ENCODE measurements around the gene TJP1. TPM values are rescaled to one million over a fixed set of nuclear protein-coding genes. Genes with fewer than 3 reads are reported as not detected.
A peak's percentile ranks its signal among the peaks of the same experiment; 100 is the strongest.
"Not testable (repeated sequence)": the region's sequence is repeated elsewhere in the genome, so short reads cannot be mapped to it uniquely, and the experiment has no call there.

Gene TJP1
- total RNA-seq, 1 experiment from 2014 or later: 49.1 TPM

- DNase-seq: no peak
- H3K27me3 ChIP-seq: no peaks in the 10 kb centered on the region
- no peaks in the 10 kb centered on the region; the same call in none of the 2 replicates for H3K9me3 ChIP-seq
- H3K36me3 ChIP-seq: peaks cover 8% of the 10 kb centered on the region
- H3K4me3 ChIP-seq: no peak overlapping the region
Observed at GRCh38 chr15:29785642-29786041, 36.6 kb downstream of the TJP1 start.

GRCh38 chr15:29785136-29785535 is 37.1 kb downstream of the TJP1 start:
- Histone ChIP-seq H3K36me3 (peaks cover 13% of the 10 kb centered on the region), H3K27me3 (no peaks in the 10 kb centered on the region), H3K9me3 (no peaks in the 10 kb centered on the region; the same call in none of the 2 replicates), H3K4me3 (no peak overlapping the region)
- DNase-seq: no peak

- no peak overlapping the region for H3K4me3 ChIP-seq
- H3K36me3 ChIP-seq: peaks cover 13% of the 10 kb centered on the region
- no peaks in the 10 kb centered on the region; the same call in none of the 2 replicates for H3K9me3 ChIP-seq
- DNase-seq: no peak
- H3K27me3 ChIP-seq: no peaks in the 10 kb centered on the region
Observed at GRCh38 chr15:29784413-29784812, 37.9 kb downstream of the TJP1 start.

GRCh38 chr15:29782816-29783215 is 39.5 kb downstream of the TJP1 start:
- DNase-seq: not testable (repeated sequence)

GRCh38 chr15:29778382-29778781 is 43.9 kb downstream of the TJP1 start:
- DNase-seq: no peak
- no peaks in the 10 kb centered on the region; the same call in none of the 2 replicates for H3K9me3 ChIP-seq

More at GRCh38 chr15:29782816-29783215, 39.5 kb downstream of the TJP1 start:
- H3K4me3 ChIP-seq, H3K9me3 ChIP-seq, H3K27me3 ChIP-seq: not testable (repeated sequence)
- H3K36me3 ChIP-seq: peaks cover 13% of the 10 kb centered on the region

GRCh38 chr15:29776859-29777258 is 45.4 kb downstream of the TJP1 start:
- Histone ChIP-seq H3K4me3 (no peak overlapping the region), H3K36me3 (peaks cover 14% of the 10 kb centered on the region), H3K27me3 (no peaks in the 10 kb centered on the region), H3K9me3 (no peaks in the 10 kb centered on the region; the same call in none of the 2 replicates)
- DNase-seq: no peak

More at GRCh38 chr15:29778382-29778781, 43.9 kb downstream of the TJP1 start:
- Histone ChIP-seq H3K27me3 (no peaks in the 10 kb centered on the region), H3K36me3 (peaks cover 10% of the 10 kb centered on the region), H3K4me3 (no peak overlapping the region)

- H3K36me3 ChIP-seq: peaks cover 20% of the 10 kb centered on the region
- peak; percentile 35 for DNase-seq
- no peaks in the 10 kb centered on the region for H3K27me3 ChIP-seq
- no peak overlapping the region for H3K4me3 ChIP-seq
- H3K9me3 ChIP-seq: no peaks in the 10 kb centered on the region
Observed at GRCh38 chr15:29774900-29775299, 47.4 kb downstream of the TJP1 start.

- no peaks in the 10 kb centered on the region for H3K9me3 ChIP-seq
- no peak for DNase-seq
- peaks cover 30% of the 10 kb centered on the region for H3K36me3 ChIP-seq
- no peak overlapping the region for H3K4me3 ChIP-seq
- no peaks in the 10 kb centered on the region for H3K27me3 ChIP-seq
Observed at GRCh38 chr15:29773816-29774215, 48.5 kb downstream of the TJP1 start.

- Histone ChIP-seq H3K9me3 (no peaks in the 10 kb centered on the region), H3K36me3 (peaks cover 35% of the 10 kb centered on the region), H3K27me3 (no peaks in the 10 kb centered on the region), H3K4me3 (no peak overlapping the region)
- no peak for DNase-seq
Observed at GRCh38 chr15:29773000-29773399, 49.3 kb downstream of the TJP1 start.

- Histone ChIP-seq H3K27me3 (no peaks in the 10 kb centered on the region), H3K36me3 (peaks cover 45% of the 10 kb centered on the region), H3K9me3 (no peaks in the 10 kb centered on the region), H3K4me3 (no peak overlapping the region)
- DNase-seq: peak; percentile 29
Observed at GRCh38 chr15:29770796-29771195, 51.5 kb downstream of the TJP1 start.

- Histone ChIP-seq H3K9me3 (no peaks in the 10 kb centered on the region), H3K27me3 (no peaks in the 10 kb centered on the region), H3K36me3 (peaks cover 62% of the 10 kb centered on the region), H3K4me3 (no peak overlapping the region)
- DNase-seq: no peak
Observed at GRCh38 chr15:29765898-29766527, 56.3 kb downstream of the TJP1 start.

- no peak for DNase-seq
- no peaks in the 10 kb centered on the region for H3K9me3 ChIP-seq
Observed at GRCh38 chr15:29765234-29765841, 56.9 kb downstream of the TJP1 start.

GRCh38 chr15:29759596-29759995 is 62.7 kb downstream of the TJP1 start:
- DNase-seq: no peak
- peaks cover 50% of the 10 kb centered on the region for H3K36me3 ChIP-seq
- H3K9me3 ChIP-seq: no peaks in the 10 kb centered on the region
- no peak overlapping the region for H3K4me3 ChIP-seq
- H3K27me3 ChIP-seq: no peaks in the 10 kb centered on the region

More at GRCh38 chr15:29765234-29765841, 56.9 kb downstream of the TJP1 start:
- H3K4me3 ChIP-seq: no peak overlapping the region
- peaks cover 65% of the 10 kb centered on the region for H3K36me3 ChIP-seq
- no peaks in the 10 kb centered on the region for H3K27me3 ChIP-seq

GRCh38 chr15:29756358-29757267 is 65.7 kb downstream of the TJP1 start:
- no peaks in the 10 kb centered on the region for H3K27me3 ChIP-seq
- no peak overlapping the region for H3K4me3 ChIP-seq
- no peaks in the 10 kb centered on the region for H3K9me3 ChIP-seq
- DNase-seq: no peak
- peaks cover 37% of the 10 kb centered on the region for H3K36me3 ChIP-seq

GRCh38 chr15:29754009-29754408 is 68.3 kb downstream of the TJP1 start:
- not testable (repeated sequence) for H3K4me3 ChIP-seq, H3K27me3 ChIP-seq, DNase-seq, H3K9me3 ChIP-seq
- H3K36me3 ChIP-seq: peaks cover 18% of the 10 kb centered on the region

- Histone ChIP-seq H3K36me3 (peaks cover 17% of the 10 kb centered on the region), H3K27me3 (no peaks in the 10 kb centered on the region), H3K9me3 (no peaks in the 10 kb centered on the region), H3K4me3 (no peak overlapping the region)
- no peak for DNase-seq
Observed at GRCh38 chr15:29753506-29753905, 68.8 kb downstream of the TJP1 start.

GRCh38 chr15:29750754-29751153 is 71.5 kb downstream of the TJP1 start:
- peaks cover 20% of the 10 kb centered on the region for H3K36me3 ChIP-seq
- DNase-seq: no peak
- no peaks in the 10 kb centered on the region for H3K9me3 ChIP-seq
- H3K4me3 ChIP-seq: no peak overlapping the region
- H3K27me3 ChIP-seq: no peaks in the 10 kb centered on the region
